Gastrocnemius medialis (tissue), 4 donors: ENCODE data around the gene PDSS2.

Experiments
- POLR2A ChIP-seq, 2 donors: fragments of 450-650 bp; IDR thresholded peaks; one replicate each; pipeline ENCODE4 v1.6.1; 2017; ENCODE audit warnings: antibody characterized with exemption in 2 of 2, mild to moderate bottlenecking in 2 of 2, moderate library complexity in 2 of 2
- TF ChIP-seq, protein P1 (sequence below), 5 experiments: fragments of 450-650 bp in 3 of 5; fragments of 200-600 bp in 2 of 5; sonication (generic) in 2 of 5; IDR thresholded peaks in 4 of 5; conservative IDR thresholded peaks in 1 of 5; 1 replicate in 4 of 5; 2 replicates in 1 of 5; pipeline ENCODE4 v1.5.1; 2016 to 2019; ENCODE audit warnings: antibody characterized with exemption in 5 of 5, mild to moderate bottlenecking in 3 of 5, moderate library complexity in 3 of 5

DNA sequence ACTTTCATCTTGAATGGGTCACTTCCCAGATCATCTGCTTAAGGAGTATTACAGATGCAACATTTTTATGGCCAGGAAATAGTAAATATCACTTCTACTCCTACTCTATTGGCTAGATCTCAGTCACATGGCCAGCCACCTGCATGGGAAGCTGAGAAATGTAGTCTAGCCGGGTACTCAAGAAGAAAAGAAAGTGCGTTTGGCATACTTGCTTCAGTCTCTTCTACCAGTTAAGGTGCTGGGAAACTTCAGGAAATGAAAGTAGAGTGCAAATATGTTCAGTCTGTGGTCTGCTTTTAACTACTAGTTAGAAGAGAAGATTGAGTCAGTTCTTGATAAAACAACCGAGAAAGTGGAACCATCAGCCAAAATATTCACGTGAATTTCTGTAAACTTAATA lies 129.2 kb downstream of the PDSS2 start:
- TF ChIP-seq, protein P1, sequence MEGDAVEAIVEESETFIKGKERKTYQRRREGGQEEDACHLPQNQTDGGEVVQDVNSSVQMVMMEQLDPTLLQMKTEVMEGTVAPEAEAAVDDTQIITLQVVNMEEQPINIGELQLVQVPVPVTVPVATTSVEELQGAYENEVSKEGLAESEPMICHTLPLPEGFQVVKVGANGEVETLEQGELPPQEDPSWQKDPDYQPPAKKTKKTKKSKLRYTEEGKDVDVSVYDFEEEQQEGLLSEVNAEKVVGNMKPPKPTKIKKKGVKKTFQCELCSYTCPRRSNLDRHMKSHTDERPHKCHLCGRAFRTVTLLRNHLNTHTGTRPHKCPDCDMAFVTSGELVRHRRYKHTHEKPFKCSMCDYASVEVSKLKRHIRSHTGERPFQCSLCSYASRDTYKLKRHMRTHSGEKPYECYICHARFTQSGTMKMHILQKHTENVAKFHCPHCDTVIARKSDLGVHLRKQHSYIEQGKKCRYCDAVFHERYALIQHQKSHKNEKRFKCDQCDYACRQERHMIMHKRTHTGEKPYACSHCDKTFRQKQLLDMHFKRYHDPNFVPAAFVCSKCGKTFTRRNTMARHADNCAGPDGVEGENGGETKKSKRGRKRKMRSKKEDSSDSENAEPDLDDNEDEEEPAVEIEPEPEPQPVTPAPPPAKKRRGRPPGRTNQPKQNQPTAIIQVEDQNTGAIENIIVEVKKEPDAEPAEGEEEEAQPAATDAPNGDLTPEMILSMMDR (IDR thresholded peaks at IDR 0.05 in 4 of 5, conservative IDR thresholded peaks at IDR 0.05 in 1 of 5), result no peak
- no peak for TF ChIP-seq POLR2A (IDR thresholded peaks at IDR 0.05)
